ENCODE data around the gene TESK2.
"Not testable (repeated sequence)": the region's sequence is repeated elsewhere in the genome, so short reads cannot be mapped to it uniquely, and the experiment has no call there.

TESK2 gene

DNA sequence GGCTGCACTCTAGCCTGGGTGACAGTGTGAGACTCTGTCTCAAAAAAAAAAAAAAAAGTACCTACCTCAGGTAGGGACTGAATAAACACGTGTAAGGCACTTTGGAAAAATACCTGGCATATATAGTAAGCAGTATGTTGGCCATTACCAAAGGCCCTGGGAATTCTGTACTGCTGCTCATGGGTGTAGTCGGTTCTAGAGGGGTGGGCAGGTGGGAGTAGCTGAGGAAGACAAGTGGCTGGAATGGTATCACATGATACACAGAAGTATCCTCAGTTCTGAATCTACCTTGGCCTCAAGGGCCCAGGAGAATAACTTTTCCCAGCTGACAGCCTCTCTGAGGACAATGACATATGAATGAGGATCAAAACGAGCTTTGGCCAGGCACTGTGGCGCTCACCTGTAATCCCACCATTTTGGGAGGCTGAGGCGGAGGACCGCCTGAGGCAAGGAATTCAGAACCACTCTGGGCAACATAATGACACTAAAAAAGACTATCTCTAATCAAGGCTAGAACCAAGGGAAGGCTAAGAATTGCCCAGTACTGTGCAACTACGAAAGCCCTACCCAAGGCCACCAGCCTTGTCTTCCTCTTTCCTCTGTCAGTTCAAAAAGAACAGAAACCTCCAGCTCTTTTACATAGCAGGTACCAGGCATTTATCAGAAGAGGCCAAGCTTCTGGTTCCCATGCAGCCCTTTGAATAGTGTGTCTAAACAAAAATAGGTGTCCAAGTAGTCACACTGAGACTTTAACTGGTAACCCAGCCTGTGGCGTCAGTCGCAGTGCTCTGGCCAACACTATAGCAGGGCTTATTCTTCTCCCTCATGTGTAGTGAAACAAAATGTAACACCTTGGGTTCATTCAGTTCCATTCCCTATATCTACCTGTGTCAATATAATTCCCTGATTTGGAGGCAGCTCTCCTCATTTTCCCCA is 19.3 kb upstream of the TESK2 start:
- DNase-seq: no peak

GRCh38 chr1:45508295-45509151 is 17.6 kb upstream of the TESK2 start:
- DNase-seq: no peak

- no peak for DNase-seq
Observed at GRCh38 chr1:45507893-45508292, 16.9 kb upstream of the TESK2 start.

DNA sequence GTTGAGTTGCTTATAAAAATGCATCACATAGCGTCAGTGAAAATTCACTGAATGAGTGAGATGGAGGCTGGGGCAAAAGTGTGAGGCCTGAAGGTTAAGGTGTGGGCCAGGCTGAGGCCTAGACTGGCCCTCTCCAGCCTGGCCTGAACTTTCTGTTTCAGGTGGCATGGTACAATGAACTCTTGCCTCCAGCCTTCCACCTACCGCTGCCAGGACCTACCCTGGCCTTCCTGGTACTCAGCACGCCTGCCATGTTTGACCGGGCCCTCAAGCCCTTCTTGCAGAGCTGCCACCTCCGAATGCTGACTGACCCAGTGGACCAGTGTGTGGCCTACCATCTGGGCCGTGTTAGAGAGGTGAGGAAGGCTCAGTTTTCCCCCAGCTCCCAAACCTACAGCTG is 16.2 kb upstream of the TESK2 start:
- DNase-seq: no peak

DNA sequence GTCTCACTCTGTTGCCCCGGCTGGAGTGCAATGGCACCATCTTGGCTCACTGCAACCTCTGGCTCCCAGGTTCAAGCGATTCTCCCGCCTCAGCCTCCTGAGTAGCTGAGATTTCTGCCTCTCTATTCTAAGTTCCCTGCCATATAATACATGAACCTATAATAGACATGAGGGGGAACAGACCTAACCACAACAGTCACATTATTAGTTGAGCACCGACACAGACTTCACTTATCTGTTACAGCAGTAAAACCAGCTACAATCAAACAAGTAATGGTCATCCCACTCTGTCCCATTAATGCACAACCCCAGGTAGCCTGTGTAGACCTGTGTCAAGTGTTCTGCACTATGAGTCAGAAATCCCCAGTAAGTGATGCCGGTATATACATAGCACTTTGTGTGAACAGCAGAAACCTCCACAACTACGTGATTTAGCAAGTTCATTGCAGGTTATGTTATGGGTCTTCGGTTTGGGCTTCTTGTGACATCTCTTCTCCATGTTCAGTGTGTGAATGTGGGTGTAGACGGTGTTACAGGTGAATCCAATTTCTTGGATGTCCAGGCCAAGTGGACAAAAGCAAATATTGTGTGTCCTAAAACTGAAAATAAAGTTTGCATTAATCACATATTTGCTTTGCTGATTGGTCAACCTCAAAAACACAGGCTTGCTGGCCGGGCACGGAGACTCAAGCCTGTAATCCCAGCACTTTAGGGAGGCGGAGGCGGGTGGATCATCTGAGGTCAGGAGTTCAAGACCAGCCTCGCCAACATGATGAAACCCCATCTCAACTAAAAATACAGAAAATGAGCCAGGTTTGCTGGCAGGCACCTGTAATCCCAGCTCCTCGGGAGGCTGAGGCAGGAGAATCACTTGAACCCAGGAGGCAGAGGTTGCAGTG is 12.7 kb upstream of the TESK2 start:
- DNase-seq: no peak

- DNase-seq: no peak
Observed at GRCh38 chr1:45501505-45501859, 10.5 kb upstream of the TESK2 start.

DNA sequence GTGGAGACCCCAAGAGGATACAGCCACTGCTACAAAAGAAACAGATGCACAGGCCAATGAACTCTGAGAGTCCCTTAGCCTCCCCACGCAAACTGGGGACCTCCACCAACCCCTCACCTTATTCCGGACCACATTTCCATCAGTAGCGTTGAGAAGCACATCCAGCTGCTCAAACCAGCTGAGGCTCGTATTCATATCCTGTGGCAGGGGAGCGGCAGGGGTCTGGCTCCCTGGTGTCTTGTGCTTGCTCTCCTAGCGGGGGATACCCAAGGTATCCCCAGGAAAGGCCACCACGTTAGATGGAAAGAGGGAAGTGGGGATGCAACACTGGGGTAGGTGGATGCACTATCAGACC is 8.4 kb upstream of the TESK2 start:
- DNase-seq: no peak

DNA sequence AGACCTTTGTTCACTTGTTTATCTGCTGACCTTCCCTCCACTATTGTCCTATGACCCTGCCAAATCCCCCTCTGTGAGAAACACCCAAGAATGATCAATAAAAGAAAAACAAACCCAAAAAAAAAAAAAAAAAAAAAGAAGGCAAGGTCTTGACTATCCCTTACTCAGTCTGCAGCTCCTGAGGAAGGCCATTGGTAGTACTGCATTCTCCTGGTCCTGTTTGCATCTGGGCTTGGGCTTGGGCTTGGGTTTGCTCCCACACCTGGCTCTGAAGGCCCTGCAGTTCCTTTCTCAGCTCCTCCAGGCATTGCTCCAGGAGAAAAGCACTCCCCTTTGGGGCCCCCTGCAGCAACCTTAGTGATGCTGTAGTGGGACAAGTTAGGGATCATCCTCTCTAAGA is 7.3 kb upstream of the TESK2 start:
- no peak for DNase-seq

- peak; percentile 32 for DNase-seq
Observed at GRCh38 chr1:45493116-45493697, 2.2 kb upstream of the TESK2 start.

- no peak for DNase-seq
Observed at GRCh38 chr1:45492691-45493090, 1.7 kb upstream of the TESK2 start.

GRCh38 chr1:45491487-45492260 is 711 bp upstream of the TESK2 start:
- no peak for DNase-seq

- no peak for DNase-seq
Observed at GRCh38 chr1:45490121-45490625, 790 bp downstream of the TESK2 start.

DNA sequence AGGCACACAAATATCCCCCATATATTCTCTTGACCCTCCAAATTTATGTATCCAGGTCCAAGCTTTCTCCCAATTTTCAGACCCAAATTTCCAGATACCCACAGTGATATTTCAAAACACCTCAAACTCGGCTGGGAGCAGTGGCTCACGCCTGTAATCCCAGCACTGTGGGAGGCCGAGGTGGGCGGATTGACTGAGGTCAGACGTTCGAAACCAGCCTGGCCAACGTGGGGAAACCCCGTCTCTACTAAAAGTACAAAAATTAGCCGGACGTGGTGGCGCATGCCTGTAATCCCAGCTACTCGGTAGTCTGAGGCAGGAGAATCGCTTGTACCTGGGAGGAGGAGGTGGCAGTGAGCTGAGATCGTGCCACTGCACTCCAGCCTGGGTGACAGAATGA is 1.6 kb downstream of the TESK2 start:
- DNase-seq: not testable (repeated sequence)

DNA sequence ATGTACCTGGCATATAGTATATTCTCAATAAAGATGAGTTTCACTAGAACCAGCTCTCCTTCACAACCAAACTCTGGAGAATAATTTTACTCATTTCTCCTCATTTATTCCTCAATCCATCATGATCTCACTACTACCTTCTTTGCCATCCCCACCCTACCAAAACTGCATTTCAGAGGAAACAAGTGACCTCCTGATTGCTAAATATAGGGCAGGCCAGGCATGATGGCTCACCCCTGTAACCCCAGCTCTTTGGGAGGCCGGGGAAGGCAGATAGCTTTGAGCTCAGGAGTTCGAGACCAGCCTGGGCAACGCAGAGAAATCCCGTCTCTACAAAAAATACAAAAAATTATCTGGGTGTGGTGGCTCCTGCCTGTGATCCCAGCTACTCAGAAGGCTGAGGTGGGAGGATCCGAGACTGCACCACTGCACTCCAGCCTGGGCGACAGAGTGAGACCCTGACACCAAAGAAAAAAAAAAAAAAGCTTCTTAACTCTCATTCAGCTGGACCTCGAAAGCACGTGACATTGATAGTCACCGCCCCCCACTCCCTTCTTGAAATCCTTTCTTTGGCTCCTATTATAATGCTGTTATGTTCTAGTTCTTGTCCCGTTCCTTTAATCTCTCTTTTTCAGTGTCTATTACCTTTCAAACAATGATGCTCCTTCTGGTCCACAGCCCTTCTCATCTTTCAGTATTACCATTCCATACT is 2.1 kb downstream of the TESK2 start:
- no peak for DNase-seq

DNA sequence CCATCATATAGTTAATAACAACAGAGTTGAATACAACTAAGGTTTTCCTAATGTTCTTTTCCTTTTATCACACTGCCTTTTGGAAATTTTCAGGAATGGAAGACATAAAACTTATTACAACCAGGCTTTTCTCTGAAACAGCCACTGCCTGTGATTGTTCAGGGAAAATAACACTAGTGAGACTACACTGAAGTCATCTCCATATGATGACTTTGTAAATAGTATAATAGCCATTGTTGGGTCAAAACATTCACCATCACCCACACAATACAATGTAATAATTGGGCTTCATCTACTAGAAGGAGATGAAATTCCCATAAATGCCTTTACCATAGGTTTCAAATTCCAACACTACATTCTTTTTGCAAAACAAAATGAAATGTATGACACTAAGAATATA is 5.0 kb downstream of the TESK2 start:
- DNase-seq: no peak

DNA sequence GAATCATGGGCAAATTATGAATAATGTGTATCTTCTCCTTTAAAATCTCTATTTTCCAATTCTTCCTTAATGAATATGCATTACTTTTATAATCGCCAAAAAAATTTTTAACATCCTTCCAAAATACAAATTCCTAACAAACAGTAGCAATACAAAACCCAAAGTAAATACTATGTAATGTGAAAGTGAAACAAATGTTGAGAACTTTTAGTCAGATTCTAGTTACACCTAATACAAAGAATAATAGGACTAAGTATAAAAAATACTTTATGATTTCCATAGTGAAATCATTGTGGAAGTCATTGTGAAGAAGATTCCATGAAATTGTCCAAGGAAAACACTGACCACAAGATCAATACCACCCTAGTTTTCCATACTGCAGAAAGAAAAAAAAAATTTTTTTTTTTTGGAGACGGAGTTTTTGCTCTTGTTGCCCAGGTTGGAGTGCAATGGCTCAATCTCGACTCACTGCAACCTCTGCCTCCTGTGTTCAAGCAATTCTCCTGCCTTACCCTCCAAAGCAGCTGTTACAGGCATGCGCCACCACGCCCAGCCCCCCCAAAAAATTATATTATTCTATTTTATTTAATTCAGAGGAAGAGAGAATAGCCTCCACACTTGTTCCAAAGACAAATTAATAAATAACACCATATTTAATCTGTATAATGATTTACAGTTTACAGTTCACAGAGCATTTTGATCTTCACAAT is 11.8 kb downstream of the TESK2 start:
- no peak for DNase-seq

GRCh38 chr1:45478121-45478814 is 12.7 kb downstream of the TESK2 start:
- DNase-seq: no peak

DNA sequence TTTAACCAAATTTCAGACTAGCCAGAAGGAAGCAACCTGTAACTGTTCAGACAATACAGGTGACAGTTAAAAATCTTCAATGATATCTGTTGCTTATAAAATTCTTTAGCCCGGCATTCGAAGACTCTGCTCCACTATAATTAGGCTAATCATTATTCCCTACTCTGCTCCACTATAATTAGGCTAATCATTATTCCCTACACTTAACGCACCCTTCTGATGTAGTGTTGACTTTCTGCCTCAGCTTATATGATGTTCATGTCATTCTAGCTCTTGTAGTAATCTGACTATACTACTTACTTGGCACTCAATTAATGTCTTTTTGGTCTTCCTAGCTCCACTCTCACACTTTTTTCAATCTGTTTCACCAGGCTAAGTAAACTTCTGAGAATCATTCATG is 13.3 kb downstream of the TESK2 start:
- no peak for DNase-seq

DNA sequence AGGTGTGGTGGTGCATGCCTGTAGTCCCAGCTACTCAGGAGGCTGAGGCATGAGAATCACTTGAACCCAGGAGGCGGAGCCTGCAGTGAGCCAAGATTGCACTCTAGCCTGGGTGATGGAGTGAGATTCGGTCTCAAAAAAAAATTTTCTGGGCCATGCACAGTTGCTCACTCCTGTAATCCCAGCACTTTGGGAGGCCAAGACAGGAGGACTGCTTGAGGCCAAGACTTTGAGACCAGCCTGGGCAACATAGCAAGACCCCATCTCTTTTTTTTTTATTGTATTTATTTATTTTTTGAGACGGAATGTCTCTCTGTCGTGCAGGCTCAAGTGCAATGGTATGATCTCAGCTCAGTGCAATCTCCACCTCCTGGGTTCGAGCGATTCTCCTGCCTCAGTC is 16.8 kb downstream of the TESK2 start:
- not testable (repeated sequence) for DNase-seq

GRCh38 chr1:45473302-45473701 is 17.7 kb downstream of the TESK2 start:
- DNase-seq: no peak

All from COR-L47 (cell line).